Body of pancreas (tissue), 4 donors: ENCODE measurements around the gene CARS2. TPM values are rescaled to one million over a fixed set of nuclear protein-coding genes. Genes with fewer than 3 reads are reported as not detected.
A peak's percentile ranks its signal among the peaks of the same experiment; 100 is the strongest.

Experiments used
- ATAC-seq: fragments of 150-250 bp; one replicate; pipeline ENCODE4 v1.9.1; 2016
- DNase-seq, 4 donors: peaks; one replicate each; pipeline ENCODE4 v3.0.0-alpha.2; 2019
- H3K27ac ChIP-seq, 4 donors: fragments of 200-600 bp; sonication (generic); 1 replicate in 3 of 4; 2 replicates in 1 of 4; pipeline versions ENCODE4 v1.5.1 to v1.6.1; 2016 to 2019; ENCODE audit warnings: mild to moderate bottlenecking in 1 of 4, mixed read lengths in 1 of 4, moderate library complexity in 1 of 4
- H3K27me3 ChIP-seq, 2 donors: fragments of 200-600 bp; sonication (generic); one replicate each; pipeline ENCODE4 v1.6.0; 2016; ENCODE audit warnings: mild to moderate bottlenecking in 1 of 2
- H3K36me3 ChIP-seq, 2 donors: fragments of 200-600 bp; sonication (generic); replicated peaks in 1 of 2; 2 replicates each; pipeline ENCODE4 v1.5.1; 2016; ENCODE audit warnings: low read depth in 2 of 2; ENCODE audit not compliant: insufficient read depth in 1 of 2
- H3K4me1 ChIP-seq: fragments of 200-600 bp; sonication (generic); one replicate; pipeline ENCODE4 v1.6.0; 2016
- H3K4me3 ChIP-seq, 2 donors: fragments of 200-600 bp; sonication (generic); 1 replicate in 1 of 2; 2 replicates in 1 of 2; pipeline ENCODE4 v1.5.1; 2016 to 2019
- H3K9me3 ChIP-seq, 3 donors: fragments of 200-600 bp; sonication (generic); 1 replicate in 2 of 3; 2 replicates in 1 of 3; pipeline ENCODE4 v1.5.1; 2016
- POLR2A ChIP-seq, 3 donors: fragments of 450-650 bp; IDR thresholded peaks; one replicate each; pipeline ENCODE4 v1.6.1; 2016; ENCODE audit warnings: antibody characterized with exemption in 3 of 3, mild to moderate bottlenecking in 2 of 3
- WGBS, 2 donors: methylation state at CpG; one replicate each; pipeline ENCODE4 v1.1.5; 2017; 5-methylcytosine and 5-hydroxymethylcytosine counted together
- intact Hi-C: fragments of 100-400 bp; cut with DNase I; formaldehyde crosslinking; loops from one replicate; pipeline ENCODE4 v1.15.1; 2023
- total RNA-seq, 2 donors: library from RNA; depleted of rRNA; stranded (reverse); fragments of >200 nt; gene quantifications; one replicate each; pipeline ENCODE4 v1.1.0, GENCODE V29; 2016
- TF ChIP-seq, protein P1 (sequence below), 7 experiments: fragments of 450-650 bp in 4 of 7; fragments of 200-600 bp in 3 of 7; sonication (generic) in 3 of 7; IDR thresholded peaks; one replicate each; pipeline ENCODE4 v1.5.1; 2016 to 2019; ENCODE audit warnings: antibody characterized with exemption in 7 of 7

Gene CARS2
- total RNA-seq, 2 donors from 2014 or later: 30.1 to 43.5 TPM

- Histone ChIP-seq H3K36me3 (peaks cover 0 to 7% of the 10 kb centered on the region in 2 donors), H3K27ac (no peak overlapping the region), H3K4me3 (no peak overlapping the region), H3K27me3 (no peaks in the 10 kb centered on the region), H3K9me3 (no peaks in the 10 kb centered on the region), H3K4me1 (no peaks in the 10 kb centered on the region)
- TF ChIP-seq POLR2A (IDR thresholded peaks at IDR 0.05): no peak
- TF ChIP-seq, protein P1, sequence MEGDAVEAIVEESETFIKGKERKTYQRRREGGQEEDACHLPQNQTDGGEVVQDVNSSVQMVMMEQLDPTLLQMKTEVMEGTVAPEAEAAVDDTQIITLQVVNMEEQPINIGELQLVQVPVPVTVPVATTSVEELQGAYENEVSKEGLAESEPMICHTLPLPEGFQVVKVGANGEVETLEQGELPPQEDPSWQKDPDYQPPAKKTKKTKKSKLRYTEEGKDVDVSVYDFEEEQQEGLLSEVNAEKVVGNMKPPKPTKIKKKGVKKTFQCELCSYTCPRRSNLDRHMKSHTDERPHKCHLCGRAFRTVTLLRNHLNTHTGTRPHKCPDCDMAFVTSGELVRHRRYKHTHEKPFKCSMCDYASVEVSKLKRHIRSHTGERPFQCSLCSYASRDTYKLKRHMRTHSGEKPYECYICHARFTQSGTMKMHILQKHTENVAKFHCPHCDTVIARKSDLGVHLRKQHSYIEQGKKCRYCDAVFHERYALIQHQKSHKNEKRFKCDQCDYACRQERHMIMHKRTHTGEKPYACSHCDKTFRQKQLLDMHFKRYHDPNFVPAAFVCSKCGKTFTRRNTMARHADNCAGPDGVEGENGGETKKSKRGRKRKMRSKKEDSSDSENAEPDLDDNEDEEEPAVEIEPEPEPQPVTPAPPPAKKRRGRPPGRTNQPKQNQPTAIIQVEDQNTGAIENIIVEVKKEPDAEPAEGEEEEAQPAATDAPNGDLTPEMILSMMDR (IDR thresholded peaks at IDR 0.05): no peak
- ATAC-seq: no peak
- no peak for DNase-seq
- intact Hi-C loops: no loop called here
- 88 to 96% methylated on average over 8 to 9 of the region's 9 CpGs for WGBS, 2 donors
Observed at GRCh38 chr13:110669036-110669435, 36.9 kb downstream of the CARS2 start.

DNA sequence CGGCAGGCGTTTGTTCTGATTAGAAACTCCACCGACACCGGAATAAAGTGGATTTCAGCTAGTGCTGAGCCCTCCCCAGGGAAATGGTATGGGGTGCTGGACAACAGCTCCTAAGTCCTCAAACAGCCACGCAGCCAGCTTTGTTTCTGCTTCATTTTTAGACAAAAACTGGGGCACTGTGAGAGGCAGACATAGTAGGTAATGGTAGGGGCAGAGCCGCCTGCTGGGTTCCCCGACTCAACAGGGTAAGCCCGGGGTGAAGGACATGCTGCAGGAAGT, 39.7 kb downstream of the CARS2 start:
- TF ChIP-seq POLR2A (IDR thresholded peaks at IDR 0.05): no peak
- TF ChIP-seq, protein P1 (IDR thresholded peaks at IDR 0.05): no peak
- DNase-seq (no peak), ATAC-seq (no peak)
- Histone ChIP-seq H3K4me1 (no peaks in the 10 kb centered on the region), H3K36me3 (peaks cover 0 to 7% of the 10 kb centered on the region in 2 donors), H3K4me3 (no peak overlapping the region), H3K9me3 (no peaks in the 10 kb centered on the region), H3K27ac (peak overlapping the region in 1 of 4 donors; percentile 32), H3K27me3 (no peaks in the 10 kb centered on the region)
- intact Hi-C loops: no loop called here
- WGBS, 2 donors: 86 to 87% methylated on average over 8 of the region's 8 CpGs

- Histone ChIP-seq H3K27ac (peak overlapping the region in 1 of 4 donors; percentile 32), H3K4me1 (no peaks in the 10 kb centered on the region), H3K27me3 (no peaks in the 10 kb centered on the region), H3K36me3 (peaks cover 0 to 7% of the 10 kb centered on the region in 2 donors), H3K4me3 (no peak overlapping the region), H3K9me3 (no peaks in the 10 kb centered on the region)
- intact Hi-C loops: no loop called here
- ATAC-seq: no peak
- DNase-seq: peak in 1 of 4 donors; percentile 40
- 78 to 90% methylated on average over 20 to 23 of the region's 23 CpGs for WGBS, 2 donors
- TF ChIP-seq, protein P1 (IDR thresholded peaks at IDR 0.05): no peak
- TF ChIP-seq POLR2A (IDR thresholded peaks at IDR 0.05): no peak
Observed at GRCh38 chr13:110665491-110666254, 40.2 kb downstream of the CARS2 start.

- Histone ChIP-seq H3K36me3 (peaks cover 0 to 7% of the 10 kb centered on the region in 2 donors), H3K27ac (no peak overlapping the region), H3K9me3 (no peaks in the 10 kb centered on the region), H3K4me3 (no peak overlapping the region), H3K4me1 (no peaks in the 10 kb centered on the region), H3K27me3 (no peaks in the 10 kb centered on the region)
- WGBS, 2 donors: 93 to 98% methylated on average over 10 to 11 of the region's 11 CpGs
- intact Hi-C loops: no loop called here
- DNase-seq (no peak), ATAC-seq (no peak)
- TF ChIP-seq, protein P1 (IDR thresholded peaks at IDR 0.05): no peak
- no peak for TF ChIP-seq POLR2A (IDR thresholded peaks at IDR 0.05)
Observed at GRCh38 chr13:110664673-110665072, 41.2 kb downstream of the CARS2 start.

- TF ChIP-seq, protein P1 (IDR thresholded peaks at IDR 0.05): no peak
- TF ChIP-seq POLR2A (IDR thresholded peaks at IDR 0.05): no peak
- Histone ChIP-seq H3K4me3 (no peak overlapping the region), H3K27ac (no peak overlapping the region), H3K36me3 (peaks cover 0 to 7% of the 10 kb centered on the region in 2 donors), H3K9me3 (no peaks in the 10 kb centered on the region), H3K4me1 (no peaks in the 10 kb centered on the region), H3K27me3 (no peaks in the 10 kb centered on the region)
- DNase-seq (no peak), ATAC-seq (no peak)
- intact Hi-C loops: no loop called here
- WGBS, 2 donors: 88 to 93% methylated on average over 7 of the region's 7 CpGs
Observed at GRCh38 chr13:110664041-110664440, 41.9 kb downstream of the CARS2 start.
